NB4 (cell line): ENCODE data around the gene IL17RE.

Experiments
- DNase-seq: peaks from one replicate; pipeline ENCODE4 v3.0.0; 2010; ENCODE audit warnings: low read depth
- H3K4me3 ChIP-seq: one replicate; pipeline ENCODE4 v1.5.1; 2011; ENCODE audit warnings: mild to moderate bottlenecking, low read depth, low read length, moderate library complexity
- CTCF ChIP-seq: IDR thresholded peaks from one replicate; pipeline ENCODE4 v1.5.1; 2012; ENCODE audit warnings: low read depth, low read length
- MYC ChIP-seq: IDR thresholded peaks from 2 replicates; pipeline ENCODE4 v1.6.1; 2011; ENCODE audit warnings: low read depth, low read length
- POLR2A ChIP-seq: IDR thresholded peaks from 2 replicates; pipeline ENCODE4 v1.6.1; 2011; ENCODE audit warnings: mild to moderate bottlenecking; ENCODE audit not compliant: insufficient read length; ENCODE audit errors: extremely low read depth
- TF ChIP-seq, protein P1 (sequence below): IDR thresholded peaks from 2 replicates; pipeline ENCODE4 v1.6.1; 2011; ENCODE audit warnings: low read depth, low read length

The IL17RE gene

GRCh38 chr3:9887480-9887879, 15.2 kb upstream of the IL17RE start:
- no peak for TF ChIP-seq POLR2A
- TF ChIP-seq CTCF, result no peak
- no peak for TF ChIP-seq MYC
- TF ChIP-seq, protein P1, sequence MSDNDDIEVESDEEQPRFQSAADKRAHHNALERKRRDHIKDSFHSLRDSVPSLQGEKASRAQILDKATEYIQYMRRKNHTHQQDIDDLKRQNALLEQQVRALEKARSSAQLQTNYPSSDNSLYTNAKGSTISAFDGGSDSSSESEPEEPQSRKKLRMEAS, result no peak
- no peak for DNase-seq
- no peak overlapping the region for H3K4me3 ChIP-seq

- H3K4me3 ChIP-seq, result no peak overlapping the region
- no peak for TF ChIP-seq POLR2A
- TF ChIP-seq CTCF, result no peak
- TF ChIP-seq, protein P1, result no peak
- TF ChIP-seq MYC, result no peak
- DNase-seq, result no peak
Measured at GRCh38 chr3:9888540-9888939, 14.1 kb upstream of the IL17RE start.

DNA sequence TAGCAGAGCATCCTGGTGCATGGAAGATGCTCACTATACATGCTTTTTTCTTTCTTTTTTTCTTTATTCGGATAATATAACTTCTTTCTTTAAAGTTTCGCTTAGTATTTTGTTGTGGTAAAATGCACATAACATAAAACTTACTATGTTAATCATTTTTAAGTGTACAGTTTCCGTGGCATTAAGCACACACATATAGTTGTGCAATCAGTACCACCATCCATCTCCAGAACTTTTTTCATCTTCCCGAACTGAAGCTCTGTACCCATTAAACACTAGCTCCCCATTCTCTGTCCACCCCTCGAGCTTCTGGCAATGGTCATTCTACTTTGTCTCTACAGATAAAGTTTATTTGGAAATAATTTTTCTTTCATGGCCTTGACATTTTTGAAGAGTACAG, 13.2 kb upstream of the IL17RE start:
- no peak for TF ChIP-seq CTCF
- no peak for TF ChIP-seq POLR2A
- TF ChIP-seq, protein P1, result no peak
- TF ChIP-seq MYC, result no peak
- no peak overlapping the region for H3K4me3 ChIP-seq
- no peak for DNase-seq

DNA sequence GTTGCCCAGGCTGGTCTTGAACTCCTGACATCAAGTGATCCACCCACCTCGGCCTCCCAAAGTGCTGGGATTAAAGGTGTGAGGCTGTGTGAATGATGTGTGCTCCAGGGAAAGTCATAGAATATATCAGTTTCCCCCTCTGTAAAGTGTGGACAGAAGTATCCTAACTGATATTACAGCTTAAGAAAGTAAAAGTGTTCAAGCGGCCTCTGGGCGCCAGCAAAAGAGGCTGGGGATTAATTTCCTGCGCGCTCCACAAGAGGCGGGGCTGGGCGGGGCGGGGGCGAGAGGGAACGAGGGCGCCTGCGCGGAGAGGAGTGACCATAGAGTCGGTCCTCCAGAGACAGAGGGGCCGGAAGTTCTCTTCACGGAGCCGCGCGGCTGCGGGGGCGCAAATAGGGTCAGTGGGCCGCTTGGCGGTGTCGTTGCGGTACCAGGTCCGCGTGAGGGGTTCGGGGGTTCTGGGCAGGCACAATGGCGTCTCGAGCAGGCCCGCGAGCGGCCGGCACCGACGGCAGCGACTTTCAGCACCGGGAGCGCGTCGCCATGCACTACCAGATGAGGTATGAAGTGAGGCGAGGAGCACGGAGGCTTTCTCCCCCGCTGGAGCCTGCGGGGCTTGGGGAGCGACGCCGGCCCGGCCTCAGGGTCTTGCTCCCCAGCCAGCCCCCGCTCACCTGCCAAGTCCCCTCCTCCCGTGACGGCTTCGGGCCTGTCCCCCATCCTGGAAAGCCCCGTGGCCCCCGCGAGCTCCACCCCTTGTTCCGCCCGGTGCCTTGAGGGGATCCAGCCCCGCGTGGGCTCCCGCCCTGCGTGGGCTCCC, 12.2 kb upstream of the IL17RE start, which contains the start of gene JAGN1:
JAGN1 (plus strand) TSS at position 362 of the 823 bp plus-strand sequence; CDS start at position 475, 113 bp downstream.
- peak; percentile 91 for DNase-seq
- TF ChIP-seq POLR2A (peak; percentile 85), CTCF (no peak), MYC (peak; percentile 81)
- TF ChIP-seq, protein P1, result peak; percentile 46
- H3K4me3 ChIP-seq, result peak within 1 kb of the TSS; percentile 84

GRCh38 chr3:9891072-9891622, 11.5 kb upstream of the IL17RE start:
- TF ChIP-seq, protein P1, result no peak
- TF ChIP-seq CTCF (no peak), MYC (no peak), POLR2A (no peak)
- DNase-seq, result no peak
- peak overlapping the region; percentile 84 for H3K4me3 ChIP-seq
